CD4-positive, alpha-beta T cell treated with Interleukin-21 for 1 hour (primary cell): ENCODE measurements around the gene AK8.

ENCODE experiments used
- DNase-seq: peaks from one replicate; pipeline ENCODE4 v3.0.0-alpha.2; 2020

The AK8 gene

GRCh38 chr9:132710333-132710732 is 167.8 kb downstream of the AK8 start:
- DNase-seq = no peak

- DNase-seq = no peak
These were observed 169.2 kb downstream of the AK8 start for GRCh38 chr9:132708769-132709430.

- no peak for DNase-seq
These were observed 169.8 kb downstream of the AK8 start for GRCh38 chr9:132708239-132708638.

- no peak for DNase-seq
These were observed 174.7 kb downstream of the AK8 start for GRCh38 chr9:132703336-132703735.

GRCh38 chr9:132702254-132702653 is 175.8 kb downstream of the AK8 start:
- no peak for DNase-seq

- no peak for DNase-seq
These were observed 178.1 kb downstream of the AK8 start for GRCh38 chr9:132699956-132700355.

- no peak for DNase-seq
These were observed 179.1 kb downstream of the AK8 start for GRCh38 chr9:132698989-132699388.

GRCh38 chr9:132697230-132697629 is 180.9 kb downstream of the AK8 start:
- no peak for DNase-seq

- DNase-seq = peak; percentile 37
These were observed 183.9 kb downstream of the AK8 start for GRCh38 chr9:132694144-132694543.

- DNase-seq = no peak
These were observed 187.4 kb downstream of the AK8 start for GRCh38 chr9:132690696-132691095.

- DNase-seq = no peak
These were observed 194.2 kb downstream of the AK8 start for GRCh38 chr9:132683873-132684272.

- no peak for DNase-seq
These were observed 196.5 kb downstream of the AK8 start for GRCh38 chr9:132681561-132681960.

- DNase-seq = no peak
These were observed 198.0 kb downstream of the AK8 start for GRCh38 chr9:132679946-132680625.

GRCh38 chr9:132677976-132678375 is 200.1 kb downstream of the AK8 start:
- no peak for DNase-seq
